Stimulated activated CD8-positive, alpha-beta memory T cell treated with anti-CD3 and anti-CD28 coated beads, Interleukin-2, amount 100 ng/mL, for 48 hours (primary cell): Measurements from ENCODE around the gene LILRA1.
"Not testable (repeated sequence)": the region's sequence is repeated elsewhere in the genome, so short reads cannot be mapped to it uniquely, and the experiment has no call there.

Experiments
- DNase-seq, 2 donors: peaks; one replicate each; pipeline ENCODE4 v3.0.0-alpha.2; 2020; ENCODE audit warnings: low read depth in 2 of 2

LILRA1 gene

DNA sequence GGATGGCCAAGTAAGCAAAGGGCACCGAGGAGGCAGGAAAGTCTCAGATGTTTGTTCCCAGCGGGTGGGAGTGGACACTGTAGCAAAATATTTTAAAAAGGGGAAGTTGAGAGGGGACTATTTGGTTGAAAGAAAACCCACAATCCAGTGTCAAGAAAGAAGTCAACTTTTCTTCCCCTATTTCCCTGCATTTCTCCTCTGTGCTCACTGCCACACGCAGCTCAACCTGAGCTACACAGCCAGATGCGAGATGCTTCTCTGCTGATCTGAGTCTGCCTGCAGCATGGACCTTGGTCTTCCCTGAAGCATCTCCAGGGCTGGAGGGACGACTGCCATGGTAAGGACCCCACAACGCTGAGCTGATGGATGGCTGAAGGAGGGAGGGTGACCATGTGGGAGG lies at the start of gene LILRA1:
LILRA1 (plus strand) TSS at position 188 of the 400 bp plus-strand sequence. CDS start 613 bp downstream, outside the sequence.
- not testable (repeated sequence) for DNase-seq

DNA sequence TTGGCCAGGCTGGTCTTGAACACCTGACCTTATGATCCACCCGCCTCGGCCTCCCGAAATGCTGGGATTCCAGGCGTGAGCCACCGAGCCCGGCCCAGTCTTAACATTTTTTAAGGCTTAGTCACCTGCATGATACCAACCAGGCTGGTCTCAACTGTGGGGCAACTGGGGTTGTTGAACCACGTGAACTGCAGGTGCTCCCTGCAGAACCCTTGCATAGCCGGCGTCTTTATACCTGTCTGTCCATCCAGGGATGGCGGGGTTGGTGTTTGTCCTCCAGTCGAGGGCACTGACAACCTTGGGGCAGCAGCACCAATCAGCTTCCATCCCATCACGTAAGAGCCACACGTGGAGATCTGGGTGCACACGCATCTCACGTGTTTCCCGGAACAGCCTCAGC lies 44.6 kb upstream of the LILRA1 start:
- no peak for DNase-seq

DNA sequence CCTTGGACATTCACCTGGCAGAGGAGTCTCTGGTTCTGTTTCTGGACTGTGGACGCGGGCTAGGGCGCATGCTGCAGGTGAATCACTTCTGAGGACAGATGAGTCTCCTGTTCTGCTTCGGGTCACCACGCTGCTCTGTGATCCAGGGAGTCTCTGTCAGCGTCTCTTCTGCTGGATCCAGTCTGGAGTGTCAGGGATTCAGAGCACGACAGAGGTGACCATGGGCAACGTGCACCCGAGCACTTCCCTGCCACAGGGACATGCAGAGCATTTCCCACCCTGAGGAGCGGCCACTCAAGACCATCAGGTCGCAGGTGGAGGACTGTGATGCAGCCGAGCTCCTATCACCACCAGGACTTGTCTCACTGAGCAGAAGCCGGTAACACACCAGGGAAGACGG lies 44.2 kb upstream of the LILRA1 start:
- no peak for DNase-seq

DNA sequence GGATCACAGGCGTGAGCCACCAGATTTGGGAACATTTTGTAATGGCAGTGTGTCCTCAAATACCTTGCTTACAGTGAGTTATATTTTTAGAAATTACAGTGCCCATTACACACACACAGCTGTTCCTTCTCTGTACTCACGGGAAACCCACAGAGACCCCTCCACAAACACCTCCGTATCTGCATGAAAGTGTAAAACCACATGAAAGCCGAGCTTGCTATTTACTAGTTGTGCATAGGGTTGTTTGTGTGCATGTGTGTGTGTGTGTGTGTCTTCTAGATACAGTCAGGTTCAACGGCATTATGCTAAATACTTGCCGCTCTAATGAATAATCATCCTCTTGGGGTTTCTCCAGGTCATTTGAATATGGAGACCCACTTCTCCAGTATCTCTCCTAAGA lies 42.1 kb upstream of the LILRA1 start:
- DNase-seq: no peak

DNA sequence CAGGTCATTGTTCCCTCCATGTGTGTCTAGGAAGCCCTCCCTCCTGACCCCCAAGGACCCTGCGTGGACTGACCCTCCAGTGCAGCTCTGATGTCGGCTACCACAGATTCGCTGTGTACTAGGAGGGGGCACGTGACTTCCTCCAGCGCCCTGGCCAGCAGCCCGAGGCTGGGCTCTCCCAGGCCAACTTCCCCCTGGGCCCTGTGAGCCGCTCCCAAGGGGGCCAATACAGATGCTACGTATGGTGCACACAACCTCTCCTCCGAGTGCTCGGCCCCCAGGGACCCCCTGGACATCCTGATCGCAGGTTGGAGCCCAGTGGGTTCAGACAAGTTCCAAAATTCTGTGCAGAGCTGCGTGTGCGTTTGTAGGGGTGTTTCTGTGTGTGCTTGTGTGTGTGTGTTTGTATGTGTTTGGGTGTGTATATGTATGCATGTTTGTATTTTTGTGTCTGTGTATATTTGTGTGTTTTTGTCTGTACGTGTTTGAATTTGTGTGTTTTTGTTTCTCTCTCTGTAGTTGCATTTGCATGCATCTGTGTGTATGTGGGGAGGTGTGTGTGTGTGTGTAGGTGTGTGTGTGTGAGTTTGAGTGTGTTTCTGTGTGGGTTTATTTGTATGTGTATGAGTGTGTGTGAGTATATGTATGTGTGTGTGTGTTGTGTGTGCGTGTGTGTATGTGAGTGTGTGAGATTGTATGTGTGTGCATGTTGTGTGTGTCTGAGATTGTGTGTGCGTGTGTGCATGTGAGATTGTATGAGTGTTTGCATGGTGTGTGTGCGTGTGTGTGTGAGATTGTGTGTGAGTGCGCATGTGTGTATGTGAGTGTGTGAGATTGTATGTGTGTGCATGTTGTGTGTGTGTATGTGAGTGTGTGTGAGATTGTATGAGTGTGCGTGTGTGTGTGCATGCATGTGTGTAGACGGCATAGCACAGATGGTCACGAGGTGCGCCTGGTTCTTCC lies 41.2 kb upstream of the LILRA1 start:
- no peak for DNase-seq

DNA sequence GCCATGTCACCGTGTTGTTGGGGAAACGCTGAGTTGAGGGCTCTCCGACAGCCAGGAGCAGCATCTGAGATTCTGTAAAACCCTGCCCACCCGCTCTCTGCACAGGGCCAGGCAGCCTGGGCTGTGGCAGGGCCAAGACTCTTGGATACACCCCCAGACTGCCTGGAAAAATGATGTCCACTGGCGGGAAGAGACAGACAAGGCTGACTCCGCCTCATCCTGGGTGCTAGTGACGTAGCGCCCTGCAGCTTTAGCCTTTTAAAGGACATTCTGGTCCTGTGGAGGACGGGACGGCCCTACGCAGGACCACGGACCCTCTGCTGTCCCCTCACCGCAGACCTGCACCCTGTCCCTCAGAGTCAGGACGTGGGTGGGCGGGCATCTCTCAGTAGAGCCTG lies 40.5 kb upstream of the LILRA1 start:
- no peak for DNase-seq

DNA sequence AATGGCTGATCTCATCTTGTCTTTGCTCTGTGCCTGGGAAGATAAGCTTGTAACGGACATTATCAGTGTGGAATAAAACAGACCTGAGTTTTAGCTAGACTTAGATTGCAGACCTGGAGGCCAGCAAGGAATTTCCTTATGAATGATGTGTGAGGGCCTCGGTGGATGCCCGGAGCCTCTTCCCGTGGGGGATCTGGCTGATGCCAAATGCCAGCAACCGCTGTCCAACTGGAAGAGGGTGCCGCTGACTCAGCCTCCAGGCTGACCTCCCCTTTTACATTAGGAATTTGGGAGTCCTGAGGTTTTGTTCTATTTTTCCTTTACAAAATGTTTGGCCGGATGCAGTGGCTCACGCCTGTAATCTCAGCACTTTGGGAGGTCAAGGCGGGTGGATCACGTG lies 39.4 kb upstream of the LILRA1 start:
- DNase-seq: no peak

DNA sequence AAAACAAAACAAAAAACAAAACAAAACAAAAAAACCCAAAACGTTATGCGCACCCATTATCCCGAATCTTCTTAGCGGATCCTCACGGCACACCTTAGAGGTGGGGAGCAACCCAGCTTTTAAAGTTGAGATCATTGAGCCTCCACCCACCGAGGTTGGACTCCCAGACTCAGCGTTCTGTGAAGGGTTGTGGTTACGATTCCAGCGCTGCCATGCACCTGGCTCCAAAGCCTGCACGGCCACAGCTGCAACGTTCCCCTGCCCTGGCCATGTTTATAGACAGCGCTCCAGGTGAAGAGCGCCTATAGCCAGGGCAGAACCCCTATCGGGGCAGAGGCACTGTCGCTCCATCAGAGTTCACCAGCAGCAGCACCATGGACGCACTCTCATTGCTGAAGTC lies 38.5 kb upstream of the LILRA1 start:
- DNase-seq: no peak

DNA sequence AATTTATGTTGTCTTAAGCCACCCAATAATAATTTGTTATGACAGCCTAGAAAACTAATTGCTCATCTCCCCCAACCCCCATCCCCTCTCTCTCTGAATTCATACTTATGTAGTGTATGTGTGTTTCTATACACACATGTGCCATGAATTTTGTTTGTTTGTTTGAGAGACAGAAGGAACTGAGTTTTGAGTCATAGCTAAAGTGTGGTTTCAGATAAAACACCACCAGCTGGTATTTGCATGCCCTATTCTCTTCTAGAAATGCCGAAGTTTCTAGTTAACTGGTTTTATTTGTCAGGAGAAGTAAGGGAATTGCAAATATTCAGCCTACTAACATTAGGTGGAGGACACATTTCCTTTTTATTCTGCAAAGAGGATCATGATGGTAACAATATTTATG lies 37.2 kb upstream of the LILRA1 start:
- DNase-seq: no peak

DNA sequence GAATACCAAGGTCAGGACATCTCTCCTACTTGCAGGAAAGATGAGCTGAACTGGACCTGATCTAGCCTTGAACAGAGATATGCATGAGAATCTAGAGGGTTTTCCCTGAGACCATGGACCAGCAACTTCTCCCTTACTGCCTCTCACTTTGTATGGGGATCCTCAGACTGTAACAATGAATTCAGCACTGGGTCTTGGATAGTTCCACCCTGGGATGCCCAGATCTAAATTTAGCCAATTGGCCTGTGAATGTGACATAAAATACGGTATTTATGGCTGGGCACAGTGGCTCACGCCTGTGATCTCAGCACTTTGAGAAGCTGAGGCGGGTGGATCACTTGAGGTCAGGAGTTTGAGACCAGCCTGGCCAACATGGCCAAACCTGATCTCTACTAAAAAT lies 35.1 kb upstream of the LILRA1 start:
- no peak for DNase-seq

DNA sequence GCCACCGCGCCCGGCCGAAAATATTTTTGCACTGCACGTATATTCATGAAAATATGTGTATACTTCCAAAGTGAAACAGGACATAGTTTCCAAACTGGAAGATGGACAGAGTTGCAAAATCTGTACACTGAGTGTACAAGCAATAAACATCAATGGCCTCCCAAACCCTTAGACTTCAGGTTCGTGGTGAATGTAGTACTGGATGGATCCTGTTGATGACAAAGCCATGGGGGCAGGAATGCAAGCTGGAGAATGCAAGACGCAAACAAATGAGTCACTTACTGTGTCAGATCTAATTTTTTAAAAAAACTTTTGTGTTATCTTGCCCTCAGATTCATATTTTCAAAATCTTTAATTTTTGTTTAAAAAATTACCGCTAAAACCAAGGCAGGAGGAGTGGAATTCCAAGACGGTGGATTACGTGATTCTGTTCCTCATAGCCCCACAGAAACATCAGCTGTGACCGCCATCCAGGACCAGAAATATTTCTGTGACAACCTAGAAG lies 32.5 kb upstream of the LILRA1 start:
- no peak for DNase-seq

DNA sequence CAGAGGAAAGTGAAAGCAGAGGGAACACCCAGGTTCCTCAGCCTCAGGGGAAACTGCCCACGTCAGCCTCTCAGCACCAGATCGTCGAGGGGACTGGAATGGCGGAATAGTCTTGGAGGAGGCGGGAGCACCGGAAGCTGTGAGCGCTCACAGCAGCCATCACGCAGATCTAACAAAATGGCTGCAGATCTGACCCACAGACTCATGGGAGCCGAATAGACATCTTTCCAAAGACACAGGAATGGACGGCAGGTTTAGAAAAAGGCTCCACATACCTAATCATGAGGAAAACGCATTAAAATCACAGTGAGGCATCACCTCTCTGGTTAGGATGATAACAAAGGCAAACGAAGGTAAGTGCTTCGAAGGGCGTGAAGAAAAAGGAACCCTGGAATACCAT lies 31.6 kb upstream of the LILRA1 start:
- DNase-seq: no peak

DNA sequence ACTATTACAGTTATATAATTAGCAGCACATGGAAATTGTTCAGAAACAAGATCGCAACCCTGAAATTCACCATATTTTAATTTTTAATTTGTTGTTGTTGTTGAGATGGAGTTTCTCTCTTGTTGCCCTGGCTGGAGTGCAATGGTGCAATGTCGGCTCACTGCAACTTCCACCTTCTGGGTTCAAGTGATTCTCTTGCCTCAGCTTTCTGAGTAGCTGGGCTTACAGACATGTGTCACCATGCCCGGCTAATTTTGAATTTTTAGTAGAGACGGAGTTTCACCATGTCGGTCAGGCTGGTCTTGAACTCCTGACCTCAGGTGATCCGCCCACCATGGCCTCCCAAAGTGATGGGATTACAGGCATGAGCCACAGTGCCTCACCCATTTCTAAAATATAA lies 30.2 kb upstream of the LILRA1 start:
- not testable (repeated sequence) for DNase-seq

DNA sequence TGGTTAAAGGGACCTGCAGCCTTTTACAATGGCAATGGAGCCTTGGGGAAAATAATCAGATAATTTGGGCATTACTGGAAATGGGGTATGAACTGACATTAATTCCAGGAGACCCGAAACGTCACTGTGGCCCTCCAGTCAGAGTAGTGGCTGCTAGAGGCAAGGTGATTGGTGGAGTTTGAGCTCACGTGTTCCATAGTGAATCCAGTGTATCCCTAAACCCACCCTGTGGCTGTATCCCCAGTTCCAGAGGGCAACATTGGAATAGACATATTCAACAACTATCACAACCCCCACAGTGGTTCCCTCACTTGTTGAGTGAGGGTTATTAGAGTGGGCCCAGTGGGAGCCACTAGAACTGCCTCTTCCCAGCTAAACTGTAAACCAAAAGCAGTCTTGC lies 23.1 kb upstream of the LILRA1 start:
- no peak for DNase-seq

DNA sequence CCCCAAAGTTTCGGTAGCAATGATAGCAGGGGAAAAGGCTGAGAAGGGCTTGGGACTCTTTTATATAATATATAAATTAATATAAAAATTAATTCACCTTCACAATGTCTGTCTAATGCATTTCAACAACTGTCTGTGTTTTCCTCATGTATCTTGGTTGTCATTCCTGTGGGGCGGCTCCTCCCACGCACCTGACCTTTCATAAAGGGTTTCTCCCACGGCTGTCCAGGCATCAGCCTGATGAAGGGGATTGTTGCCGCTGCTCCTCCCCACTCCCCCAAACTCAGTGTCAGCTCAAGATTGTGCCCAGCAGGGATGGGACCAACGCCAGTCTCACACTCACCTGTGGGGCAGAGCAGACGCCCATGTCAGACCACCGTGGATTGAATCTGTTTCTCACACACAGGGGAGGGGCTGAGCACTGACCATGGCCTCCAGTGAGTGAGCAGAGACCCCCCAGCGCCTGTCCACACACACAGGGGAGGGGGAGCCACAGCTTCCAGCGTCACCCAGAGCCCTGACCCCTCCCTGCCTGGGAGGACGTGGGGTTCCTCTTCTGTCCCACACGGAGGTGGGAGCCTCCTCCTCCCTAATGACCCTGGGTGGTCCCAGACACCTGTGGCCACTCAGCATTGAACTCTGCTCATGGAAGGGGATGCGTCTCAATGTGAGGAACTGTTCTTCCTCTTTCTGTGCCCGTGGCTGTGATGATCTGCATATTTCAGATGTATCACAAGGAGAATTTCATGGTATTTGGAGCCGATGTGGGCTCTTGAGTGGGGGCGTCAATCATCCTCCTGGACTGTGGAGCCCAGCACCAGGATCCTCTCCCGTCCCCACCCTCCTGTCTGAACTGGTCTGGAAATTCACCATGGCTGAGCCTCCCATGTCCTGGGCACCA lies 21.5 kb upstream of the LILRA1 start:
- not testable (repeated sequence) for DNase-seq

DNA sequence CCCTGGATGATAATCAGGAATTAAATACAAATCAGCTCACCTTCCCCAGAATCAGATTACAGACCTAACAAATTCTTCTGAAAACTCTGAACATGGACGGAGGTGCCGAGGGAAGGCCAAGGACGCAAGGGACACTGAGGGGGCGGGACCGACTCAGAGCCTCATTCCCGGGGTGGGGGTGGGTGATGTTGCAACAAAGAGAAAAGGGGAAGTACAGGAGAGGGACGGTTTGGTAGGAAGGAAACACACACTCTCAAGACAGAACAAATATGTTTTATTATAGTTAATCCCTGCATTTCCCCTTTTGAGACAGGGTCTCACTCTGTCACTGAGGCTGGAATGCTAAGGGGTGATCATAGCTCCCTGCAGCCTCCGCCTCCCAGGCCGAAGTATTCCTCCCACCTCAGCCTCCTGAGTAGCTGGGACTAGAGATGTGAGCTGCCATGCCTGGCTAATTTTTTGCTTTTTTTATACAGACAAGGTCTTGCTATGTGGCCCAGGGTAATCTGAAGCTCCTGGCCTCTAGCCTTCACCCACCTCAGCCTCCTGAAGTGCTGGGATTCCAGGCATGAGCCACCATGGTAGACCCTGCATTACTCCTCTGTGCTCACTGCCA lies 20.6 kb upstream of the LILRA1 start:
- DNase-seq: no peak

DNA sequence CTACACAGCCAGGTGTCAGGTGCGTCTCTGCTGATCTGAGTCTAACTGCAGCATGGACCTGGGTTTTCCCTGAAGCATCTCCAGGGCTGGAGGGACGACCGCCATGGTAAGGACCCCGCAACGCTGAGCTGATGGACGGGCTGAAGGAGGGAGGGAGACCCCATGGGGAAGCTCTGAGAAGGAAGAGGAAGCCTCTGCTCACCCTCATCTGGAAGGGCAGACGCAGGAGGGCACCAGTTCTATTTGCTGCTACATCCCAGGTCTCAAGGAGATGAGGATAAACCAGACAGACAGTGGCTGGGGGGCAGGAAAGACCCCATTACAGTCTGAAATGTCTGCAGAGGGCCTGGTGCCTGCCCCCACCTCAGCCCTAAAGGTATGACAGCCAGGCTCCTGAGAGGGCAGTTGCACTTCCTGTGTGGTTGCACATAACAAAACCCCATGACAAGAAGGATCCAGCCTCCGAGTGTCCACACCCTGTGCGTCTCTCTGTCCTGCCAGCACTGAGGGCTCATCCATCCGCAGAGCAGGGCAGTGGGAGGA lies 20.0 kb upstream of the LILRA1 start, which contains the start of gene LILRA2:
LILRA2 (plus strand) TSS at position 461 of the 543 bp plus-strand sequence. CDS start 89 bp downstream, outside the sequence.
- no peak for DNase-seq

DNA sequence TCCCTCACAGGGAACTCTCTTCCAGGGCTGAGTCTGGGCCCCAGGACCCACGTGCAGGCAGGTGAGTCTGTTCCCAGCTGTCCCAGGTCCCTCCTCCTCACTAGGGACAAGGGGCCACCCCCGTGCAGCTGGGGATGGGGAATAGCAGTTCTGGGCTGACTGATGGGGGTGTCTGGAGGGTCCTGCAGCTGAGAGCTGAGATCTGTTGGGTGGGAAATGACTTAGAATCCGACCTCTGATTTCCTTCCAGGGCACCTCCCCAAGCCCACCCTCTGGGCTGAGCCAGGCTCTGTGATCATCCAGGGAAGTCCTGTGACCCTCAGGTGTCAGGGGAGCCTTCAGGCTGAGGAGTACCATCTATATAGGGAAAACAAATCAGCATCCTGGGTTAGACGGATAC lies 19.4 kb upstream of the LILRA1 start:
- DNase-seq: no peak

DNA sequence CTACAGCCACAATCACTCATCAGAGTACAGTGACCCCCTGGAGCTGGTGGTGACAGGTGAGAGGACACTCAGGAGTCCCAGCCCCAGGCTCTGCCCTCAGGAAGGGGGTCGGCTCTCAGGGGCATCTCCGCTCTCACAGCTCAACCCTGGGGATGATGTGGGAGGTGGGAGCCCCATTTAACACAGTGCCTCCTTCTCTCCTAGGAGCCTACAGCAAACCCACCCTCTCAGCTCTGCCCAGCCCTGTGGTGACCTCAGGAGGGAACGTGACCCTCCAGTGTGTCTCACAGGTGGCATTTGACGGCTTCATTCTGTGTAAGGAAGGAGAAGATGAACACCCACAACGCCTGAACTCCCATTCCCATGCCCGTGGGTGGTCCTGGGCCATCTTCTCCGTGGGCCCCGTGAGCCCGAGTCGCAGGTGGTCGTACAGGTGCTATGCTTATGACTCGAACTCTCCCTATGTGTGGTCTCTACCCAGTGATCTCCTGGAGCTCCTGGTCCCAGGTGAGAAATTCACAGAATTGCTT lies 18.8 kb upstream of the LILRA1 start:
- DNase-seq: no peak

DNA sequence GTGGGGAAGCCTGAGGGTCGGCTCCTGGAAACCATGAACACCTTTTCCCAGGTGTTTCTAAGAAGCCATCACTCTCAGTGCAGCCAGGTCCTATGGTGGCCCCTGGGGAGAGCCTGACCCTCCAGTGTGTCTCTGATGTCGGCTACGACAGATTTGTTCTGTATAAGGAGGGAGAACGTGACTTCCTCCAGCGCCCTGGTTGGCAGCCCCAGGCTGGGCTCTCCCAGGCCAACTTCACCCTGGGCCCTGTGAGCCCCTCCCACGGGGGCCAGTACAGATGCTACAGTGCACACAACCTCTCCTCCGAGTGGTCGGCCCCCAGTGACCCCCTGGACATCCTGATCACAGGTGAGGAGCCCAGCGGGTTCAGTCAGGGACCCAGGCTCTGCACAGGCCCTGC lies 18.2 kb upstream of the LILRA1 start:
- not testable (repeated sequence) for DNase-seq

DNA sequence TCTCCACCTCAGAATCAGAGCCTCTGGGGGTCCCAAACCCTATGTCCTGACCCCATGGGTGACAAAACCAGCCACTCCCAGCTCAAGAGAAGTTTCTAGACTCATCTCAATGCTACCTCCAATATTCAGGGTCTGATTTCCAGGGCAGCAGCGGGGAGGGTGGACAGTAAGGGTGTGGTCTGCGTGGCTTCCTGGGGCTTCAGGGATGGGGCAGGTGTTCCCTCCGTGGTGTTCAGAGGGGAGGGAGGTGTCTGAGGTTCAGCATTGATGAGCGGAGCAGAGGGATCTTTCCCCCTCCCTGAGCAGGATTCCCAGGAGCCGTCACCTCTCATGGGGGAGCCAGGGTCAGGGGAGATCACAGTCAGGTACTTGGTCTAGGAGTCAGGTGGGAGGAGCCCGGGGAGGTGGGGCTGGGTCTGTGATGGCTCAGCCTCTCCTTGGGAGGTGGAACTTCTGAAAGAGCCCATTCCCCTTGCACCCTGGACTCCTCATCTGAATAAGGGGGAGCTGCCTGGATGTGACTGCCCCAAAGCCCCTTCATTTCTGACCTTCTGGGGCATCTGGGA lies 16.9 kb upstream of the LILRA1 start:
- no peak for DNase-seq
